ENCODE results near the gene ITGAL. TPM values are rescaled to one million over a fixed set of nuclear protein-coding genes. Genes with fewer than 3 reads are reported as not detected.

ITGAL gene
- total RNA-seq, 4 donors from 2014 or later = 1.8 to 33.7 (median 6.7) TPM

DNA sequence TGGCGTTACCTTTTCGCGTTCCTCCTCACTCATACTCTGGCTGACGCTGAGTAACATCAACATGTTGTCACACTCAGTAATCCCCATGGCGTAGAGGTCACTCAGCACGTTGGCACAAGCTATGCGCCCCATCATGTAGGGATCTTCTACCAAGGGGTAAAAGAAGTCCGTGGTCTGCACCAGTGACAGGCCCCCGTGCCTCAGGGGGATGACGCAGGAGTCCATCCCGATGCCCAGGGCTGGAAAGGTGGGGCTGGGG is 27.5 kb upstream of the ITGAL start:
- in situ Hi-C loops (cut with MboI; ENCODE audit: low pct_ligation_motif_present in 1 of 4, low pct_unique_long_range_greater_than_20kb in 1 of 4, low sequenced_read_pairs in 3 of 4) (loop anchor here in 3 of 4 donors (10.0 to 25.0 kb wide), 3 partner anchors 80 to 160 kb away; partner anchors contain the start of genes ZNF688 (in 1 of the 3), ZNF764 (in 1 of the 3) and ZNF768 (in 1 of the 3)), intact Hi-C loops (cut with DNase I; ENCODE audit: low total_unique reads) (loop anchor here (10.0 kb wide), 1 partner anchor 80 kb away; the partner anchor contains the start of gene ZNF768)
- Histone ChIP-seq H3K27me3 (no peaks in the 10 kb centered on the region), H3K36me3 (peaks cover 0 to 12% (median 0%) of the 10 kb centered on the region in 4 donors), H3K9me3 (no peaks in the 10 kb centered on the region), H3K4me3 (peak overlapping the region; percentile 70 to 99 (median 76)), H3K4me1 (peaks cover 11 to 49% (median 32%) of the 10 kb centered on the region in 4 donors), H3K27ac (peak overlapping the region; percentile 93 to 99 (median 96))
- 23% methylated on average over 7 of the region's 11 CpGs; no CpG with 5 or more reads in 1 of the 2 donors for WGBS, 2 donors (ENCODE audit: low coverage in 1 of 2)
- no peak for DNase-seq
- TF ChIP-seq, protein P1, sequence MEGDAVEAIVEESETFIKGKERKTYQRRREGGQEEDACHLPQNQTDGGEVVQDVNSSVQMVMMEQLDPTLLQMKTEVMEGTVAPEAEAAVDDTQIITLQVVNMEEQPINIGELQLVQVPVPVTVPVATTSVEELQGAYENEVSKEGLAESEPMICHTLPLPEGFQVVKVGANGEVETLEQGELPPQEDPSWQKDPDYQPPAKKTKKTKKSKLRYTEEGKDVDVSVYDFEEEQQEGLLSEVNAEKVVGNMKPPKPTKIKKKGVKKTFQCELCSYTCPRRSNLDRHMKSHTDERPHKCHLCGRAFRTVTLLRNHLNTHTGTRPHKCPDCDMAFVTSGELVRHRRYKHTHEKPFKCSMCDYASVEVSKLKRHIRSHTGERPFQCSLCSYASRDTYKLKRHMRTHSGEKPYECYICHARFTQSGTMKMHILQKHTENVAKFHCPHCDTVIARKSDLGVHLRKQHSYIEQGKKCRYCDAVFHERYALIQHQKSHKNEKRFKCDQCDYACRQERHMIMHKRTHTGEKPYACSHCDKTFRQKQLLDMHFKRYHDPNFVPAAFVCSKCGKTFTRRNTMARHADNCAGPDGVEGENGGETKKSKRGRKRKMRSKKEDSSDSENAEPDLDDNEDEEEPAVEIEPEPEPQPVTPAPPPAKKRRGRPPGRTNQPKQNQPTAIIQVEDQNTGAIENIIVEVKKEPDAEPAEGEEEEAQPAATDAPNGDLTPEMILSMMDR (IDR thresholded peaks at IDR 0.05) = no peak
- no peak for TF ChIP-seq EP300 (IDR thresholded peaks at IDR 0.05; ENCODE audit: low read depth)
- TF ChIP-seq POLR2A (IDR thresholded peaks at IDR 0.05) = no peak
- TF ChIP-seq POLR2AphosphoS5 (IDR thresholded peaks at IDR 0.05) = no peak

DNA sequence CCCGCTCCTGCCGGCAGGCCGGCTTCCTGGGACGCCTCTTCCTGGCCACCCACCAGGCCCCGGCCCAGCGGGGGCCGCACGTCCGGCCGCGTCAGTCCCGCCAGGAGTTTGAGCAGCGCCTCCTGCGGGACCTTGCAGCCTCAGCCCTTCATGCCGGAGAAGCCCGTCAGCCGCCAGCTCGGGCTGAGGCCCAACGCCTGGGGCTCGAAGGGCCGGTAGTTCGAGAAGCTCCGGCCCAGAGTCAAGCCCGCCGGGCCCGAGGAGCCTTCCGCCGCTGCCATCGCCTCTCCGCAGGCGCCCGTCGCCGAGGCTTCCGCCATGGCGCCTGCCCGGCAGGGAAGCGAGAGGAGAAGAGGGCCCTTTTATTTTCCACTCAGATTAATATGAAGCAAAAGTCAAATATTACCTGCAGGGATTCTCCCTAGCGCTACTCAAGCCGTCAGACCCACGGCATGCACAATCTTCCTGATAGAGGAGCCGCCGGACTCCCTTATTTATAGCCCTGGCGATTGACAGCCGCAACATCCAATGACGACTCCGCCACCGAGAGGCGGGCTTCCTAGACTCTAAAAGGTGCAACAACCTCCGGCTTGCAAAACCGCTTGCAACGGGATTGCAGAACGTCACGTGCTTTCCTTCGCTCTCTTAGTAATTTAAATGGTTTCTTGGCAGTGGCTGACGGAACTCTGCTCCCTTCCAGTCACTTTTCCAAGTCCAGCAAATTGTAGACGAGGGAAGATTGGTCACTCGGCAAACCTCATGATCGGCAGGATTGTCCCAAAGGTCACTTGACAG is 26.9 kb upstream of the ITGAL start, which contains the start of gene SEPHS2:
SEPHS2 (minus strand) TSS at position 467 of the 795 bp plus-strand sequence; CDS start at position 320, 147 bp downstream.
- H3K4me1 ChIP-seq = peaks cover 11 to 49% (median 32%) of the 10 kb centered on the region in 4 donors
- peak within 1 kb of the TSS; percentile 70 to 99 (median 76) for H3K4me3 ChIP-seq
- H3K27ac ChIP-seq = peak within 1 kb of the TSS; percentile 93 to 99 (median 96)
- peak; percentile 99 for DNase-seq
- no peaks in the 10 kb centered on the region for H3K27me3 ChIP-seq
- TF ChIP-seq POLR2AphosphoS5 (IDR thresholded peaks at IDR 0.05) (peak; percentile 94 to 96 (median 95)), POLR2A (IDR thresholded peaks at IDR 0.05) (peak; percentile 94), EP300 (IDR thresholded peaks at IDR 0.05; ENCODE audit: low read depth) (no peak)
- TF ChIP-seq, protein P1 (IDR thresholded peaks at IDR 0.05) = peak; percentile 21 to 53 (median 42)
- in situ Hi-C loops (cut with MboI; ENCODE audit: low pct_ligation_motif_present in 1 of 4, low pct_unique_long_range_greater_than_20kb in 1 of 4, low sequenced_read_pairs in 3 of 4) (loop anchor here in 3 of 4 donors (10.0 to 25.0 kb wide), 3 partner anchors 79 to 159 kb away; partner anchors contain the start of genes ZNF688 (in 1 of the 3), ZNF764 (in 1 of the 3) and ZNF768 (in 1 of the 3)), intact Hi-C loops (cut with DNase I; ENCODE audit: low total_unique reads) (loop anchor here (10.0 kb wide), 1 partner anchor 79 kb away; the partner anchor contains the start of gene ZNF768)
- H3K36me3 ChIP-seq = peaks cover 0 to 12% (median 0%) of the 10 kb centered on the region in 4 donors
- WGBS, 2 donors (ENCODE audit: low coverage in 1 of 2) = 1% methylated on average over 45 of the region's 59 CpGs; no CpG with 5 or more reads in 1 of the 2 donors
- no peaks in the 10 kb centered on the region for H3K9me3 ChIP-seq

- in situ Hi-C loops (cut with MboI; ENCODE audit: low pct_ligation_motif_present in 1 of 4, low pct_unique_long_range_greater_than_20kb in 1 of 4, low sequenced_read_pairs in 3 of 4) (loop anchor here in 3 of 4 donors (10.0 to 25.0 kb wide), 3 partner anchors 79 to 159 kb away; partner anchors contain the start of genes ZNF688 (in 1 of the 3), ZNF764 (in 1 of the 3) and ZNF768 (in 1 of the 3)), intact Hi-C loops (cut with DNase I; ENCODE audit: low total_unique reads) (loop anchor here (10.0 kb wide), 1 partner anchor 79 kb away; the partner anchor contains the start of gene ZNF768)
- peak overlapping the region in 3 of 4 donors; percentile 70 to 99 (median 72) for H3K4me3 ChIP-seq
- peaks cover 11 to 49% (median 32%) of the 10 kb centered on the region in 4 donors for H3K4me1 ChIP-seq
- WGBS, 2 donors (ENCODE audit: low coverage in 1 of 2) = 66 to 74% methylated on average over 5 to 10 of the region's 10 CpGs
- peaks cover 0 to 12% (median 0%) of the 10 kb centered on the region in 4 donors for H3K36me3 ChIP-seq
- no peak for DNase-seq
- H3K9me3 ChIP-seq = no peaks in the 10 kb centered on the region
- TF ChIP-seq, protein P1 (IDR thresholded peaks at IDR 0.05) = no peak
- TF ChIP-seq POLR2A (IDR thresholded peaks at IDR 0.05) (no peak), EP300 (IDR thresholded peaks at IDR 0.05; ENCODE audit: low read depth) (no peak), POLR2AphosphoS5 (IDR thresholded peaks at IDR 0.05) (no peak)
- peak overlapping the region; percentile 93 to 99 (median 96) for H3K27ac ChIP-seq
- no peaks in the 10 kb centered on the region for H3K27me3 ChIP-seq
Measured at GRCh38 chr16:30446203-30446595, 26.3 kb upstream of the ITGAL start.

All from transverse colon (tissue), 4 donors.